WTC11 (cell line): Measurements from ENCODE around the gene CRACR2A.

Source experiments
- SMAD3 ChIP-seq: sonication (generic); formaldehyde crosslinking; IDR thresholded peaks from 2 replicates; pipeline ENCODE4 v1.8.0; 2022; ENCODE audit warnings: missing genetic modification reagents, mild to moderate bottlenecking, borderline replicate concordance
- TP53 ChIP-seq: sonication (generic); formaldehyde crosslinking; IDR thresholded peaks from 2 replicates; pipeline ENCODE4 v1.8.1; 2023; ENCODE audit warnings: mild to moderate bottlenecking, missing genetic modification reagents
- TF ChIP-seq, protein P1 (sequence below): sonication (generic); formaldehyde crosslinking; IDR thresholded peaks from 2 replicates; pipeline ENCODE4 v1.8.1; 2023; ENCODE audit warnings: mild to moderate bottlenecking, missing genetic modification reagents, moderate library complexity
- TF ChIP-seq, protein P2 (sequence below): fragments of 200-600 bp; IDR thresholded peaks from 2 replicates; pipeline ENCODE4 v1.8.0; 2022; ENCODE audit warnings: antibody characterized with exemption
- TF ChIP-seq, protein P3 (sequence below): sonication (generic); formaldehyde crosslinking; IDR thresholded peaks from 2 replicates; pipeline ENCODE4 v1.8.1; 2022; ENCODE audit warnings: low read depth, mild to moderate bottlenecking, moderate library complexity, missing genetic modification reagents, borderline replicate concordance

DNA sequence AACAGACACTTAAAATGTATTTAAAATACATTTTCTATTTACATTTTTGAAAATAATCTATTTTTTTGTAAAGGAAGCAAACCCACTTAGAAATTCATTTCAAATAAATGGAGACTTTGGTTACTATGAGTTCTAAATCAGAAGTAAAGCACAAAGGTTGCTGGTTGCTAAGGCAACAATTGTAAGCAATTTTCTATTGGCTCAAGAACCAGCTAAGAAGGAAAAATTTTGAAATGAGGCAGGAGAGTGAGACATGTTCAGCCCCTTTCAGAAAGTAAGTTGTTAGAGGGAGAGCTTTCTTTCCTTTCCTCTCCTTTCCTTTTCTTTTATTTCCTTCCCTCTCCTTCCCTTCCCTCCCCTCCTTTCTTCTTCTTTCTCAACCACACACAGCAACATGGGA lies 181.2 kb downstream of the CRACR2A start:
- TF ChIP-seq, protein P1, sequence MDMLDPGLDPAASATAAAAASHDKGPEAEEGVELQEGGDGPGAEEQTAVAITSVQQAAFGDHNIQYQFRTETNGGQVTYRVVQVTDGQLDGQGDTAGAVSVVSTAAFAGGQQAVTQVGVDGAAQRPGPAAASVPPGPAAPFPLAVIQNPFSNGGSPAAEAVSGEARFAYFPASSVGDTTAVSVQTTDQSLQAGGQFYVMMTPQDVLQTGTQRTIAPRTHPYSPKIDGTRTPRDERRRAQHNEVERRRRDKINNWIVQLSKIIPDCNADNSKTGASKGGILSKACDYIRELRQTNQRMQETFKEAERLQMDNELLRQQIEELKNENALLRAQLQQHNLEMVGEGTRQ (CRISPR knock-in tag): no peak
- TF ChIP-seq, protein P2, sequence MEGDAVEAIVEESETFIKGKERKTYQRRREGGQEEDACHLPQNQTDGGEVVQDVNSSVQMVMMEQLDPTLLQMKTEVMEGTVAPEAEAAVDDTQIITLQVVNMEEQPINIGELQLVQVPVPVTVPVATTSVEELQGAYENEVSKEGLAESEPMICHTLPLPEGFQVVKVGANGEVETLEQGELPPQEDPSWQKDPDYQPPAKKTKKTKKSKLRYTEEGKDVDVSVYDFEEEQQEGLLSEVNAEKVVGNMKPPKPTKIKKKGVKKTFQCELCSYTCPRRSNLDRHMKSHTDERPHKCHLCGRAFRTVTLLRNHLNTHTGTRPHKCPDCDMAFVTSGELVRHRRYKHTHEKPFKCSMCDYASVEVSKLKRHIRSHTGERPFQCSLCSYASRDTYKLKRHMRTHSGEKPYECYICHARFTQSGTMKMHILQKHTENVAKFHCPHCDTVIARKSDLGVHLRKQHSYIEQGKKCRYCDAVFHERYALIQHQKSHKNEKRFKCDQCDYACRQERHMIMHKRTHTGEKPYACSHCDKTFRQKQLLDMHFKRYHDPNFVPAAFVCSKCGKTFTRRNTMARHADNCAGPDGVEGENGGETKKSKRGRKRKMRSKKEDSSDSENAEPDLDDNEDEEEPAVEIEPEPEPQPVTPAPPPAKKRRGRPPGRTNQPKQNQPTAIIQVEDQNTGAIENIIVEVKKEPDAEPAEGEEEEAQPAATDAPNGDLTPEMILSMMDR: no peak
- TF ChIP-seq, protein P3, sequence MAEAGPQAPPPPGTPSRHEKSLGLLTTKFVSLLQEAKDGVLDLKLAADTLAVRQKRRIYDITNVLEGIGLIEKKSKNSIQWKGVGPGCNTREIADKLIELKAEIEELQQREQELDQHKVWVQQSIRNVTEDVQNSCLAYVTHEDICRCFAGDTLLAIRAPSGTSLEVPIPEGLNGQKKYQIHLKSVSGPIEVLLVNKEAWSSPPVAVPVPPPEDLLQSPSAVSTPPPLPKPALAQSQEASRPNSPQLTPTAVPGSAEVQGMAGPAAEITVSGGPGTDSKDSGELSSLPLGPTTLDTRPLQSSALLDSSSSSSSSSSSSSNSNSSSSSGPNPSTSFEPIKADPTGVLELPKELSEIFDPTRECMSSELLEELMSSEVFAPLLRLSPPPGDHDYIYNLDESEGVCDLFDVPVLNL (CRISPR knock-in tag): no peak
- no peak for TF ChIP-seq TP53 (CRISPR knock-in tag)
- no peak for TF ChIP-seq SMAD3
